Measurements from ENCODE around the gene CD19. TPM values are rescaled to one million over a fixed set of nuclear protein-coding genes. Genes with fewer than 3 reads are reported as not detected.

CD19 gene
- total and polyA plus RNA-seq, 10 of the 15 experiments (the other 5 are each of a cell fraction or from before 2014, with no cell fraction given), result 1.2 to 125 (median 77.2) TPM

- TF ChIP-seq ZNF592 (IDR thresholded peaks at IDR 0.05), result peak; percentile 74; the same call in 1 of the 2 replicates
- no peak for TF ChIP-seq BCL11A (IDR thresholded peaks at IDR 0.05; ENCODE audit: low read depth, low read length)
- TF ChIP-seq SRF (IDR thresholded peaks at IDR 0.05; ENCODE audit: low read depth in 2 of 2, low read length in 2 of 2), result no peak
- peak; percentile 67 for TF ChIP-seq MTA2 (IDR thresholded peaks at IDR 0.05; ENCODE audit: low read depth)
- TF ChIP-seq SPI1 (IDR thresholded peaks at IDR 0.05; ENCODE audit: borderline replicate concordance, insufficient read depth, low read depth, low read length), result peak; percentile 78
- peak; percentile 23; the same call in 1 of the 2 replicates for TF ChIP-seq POLR2A (IDR thresholded peaks at IDR 0.05; ENCODE audit: low read depth, low read length)
- no peak for TF ChIP-seq PBX3 (IDR thresholded peaks at IDR 0.05; ENCODE audit: insufficient replicate concordance, low read depth, low read length)
- TF ChIP-seq ZNF24 (IDR thresholded peaks at IDR 0.05), result 0 out of 2 replicates have a peak, but pooled peaks have one; percentile 51
- no peak for TF ChIP-seq NR2C2 (IDR thresholded peaks at IDR 0.05; ENCODE audit: borderline replicate concordance, control insufficient read depth, insufficient read length, low read depth)
- peak; percentile 58 for TF ChIP-seq SP1 (IDR thresholded peaks at IDR 0.05; ENCODE audit: low read depth, low read length)
- no peak for TF ChIP-seq TAF1 (IDR thresholded peaks at IDR 0.05; ENCODE audit: borderline replicate concordance, low read depth, low read length)
- TF ChIP-seq CHD2 (IDR thresholded peaks at IDR 0.05; ENCODE audit: borderline replicate concordance, low read depth, low read length), result peak; percentile 28; the same call in 1 of the 2 replicates
- TF ChIP-seq GATAD2B (conservative IDR thresholded peaks at IDR 0.05; ENCODE audit: low read depth), result peak; percentile 96
- TF ChIP-seq CUX1 (IDR thresholded peaks at IDR 0.05; ENCODE audit: insufficient replicate concordance, low read depth, low read length), result peak; percentile 77
- TF ChIP-seq NBN (IDR thresholded peaks at IDR 0.05), result peak; percentile 64
- TF ChIP-seq ZNF687 (IDR thresholded peaks at IDR 0.05), result peak; percentile 96
Observed at GRCh38 chr16:28930652-28931051, 1.1 kb upstream of the CD19 start (continued).

Measured in GM12878 (cell line).